ENCODE measurements around the gene THUMPD2.
A peak's percentile ranks its signal among the peaks of the same experiment; 100 is the strongest.

The THUMPD2 gene

DNA sequence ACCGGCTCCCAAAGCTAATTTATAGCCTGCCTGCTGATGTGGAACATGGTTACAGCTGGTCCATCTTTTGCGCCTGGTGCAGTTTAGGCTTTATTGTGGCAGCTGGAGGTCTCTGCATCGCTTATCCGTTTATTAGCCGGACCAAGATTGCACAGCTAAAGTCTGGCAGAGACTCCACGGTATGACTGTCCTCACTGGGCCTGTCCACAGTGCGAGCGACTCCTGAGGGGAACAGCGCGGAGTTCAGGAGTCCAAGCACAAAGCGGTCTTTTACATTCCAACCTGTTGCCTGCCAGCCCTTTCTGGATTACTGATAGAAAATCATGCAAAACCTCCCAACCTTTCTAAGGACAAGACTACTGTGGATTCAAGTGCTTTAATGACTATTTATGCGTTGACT is 62.0 kb downstream of the THUMPD2 start:
- no peak for DNase-seq (ENCODE audit: low spot score)

DNA sequence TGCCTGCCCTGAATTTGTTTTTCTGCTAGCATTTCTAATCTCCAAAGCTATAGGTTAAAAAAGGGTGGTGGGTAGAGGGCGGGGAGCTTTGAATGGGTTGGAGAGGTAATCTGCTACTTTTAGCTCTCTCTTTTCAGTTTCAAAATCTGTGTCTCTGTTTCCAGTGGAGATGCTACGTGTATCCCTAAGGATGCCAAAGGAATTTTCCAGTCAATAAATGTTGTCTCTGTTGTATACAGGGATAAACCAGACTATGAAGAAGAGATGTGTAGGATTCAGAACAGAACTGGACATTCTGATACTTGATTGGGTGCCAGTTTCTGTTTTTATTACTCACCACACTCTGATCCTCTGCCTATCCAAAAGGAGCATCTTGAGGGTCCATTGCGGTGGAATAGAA is 63.2 kb downstream of the THUMPD2 start:
- DNase-seq (ENCODE audit: low spot score) = peak; percentile 38

DNA sequence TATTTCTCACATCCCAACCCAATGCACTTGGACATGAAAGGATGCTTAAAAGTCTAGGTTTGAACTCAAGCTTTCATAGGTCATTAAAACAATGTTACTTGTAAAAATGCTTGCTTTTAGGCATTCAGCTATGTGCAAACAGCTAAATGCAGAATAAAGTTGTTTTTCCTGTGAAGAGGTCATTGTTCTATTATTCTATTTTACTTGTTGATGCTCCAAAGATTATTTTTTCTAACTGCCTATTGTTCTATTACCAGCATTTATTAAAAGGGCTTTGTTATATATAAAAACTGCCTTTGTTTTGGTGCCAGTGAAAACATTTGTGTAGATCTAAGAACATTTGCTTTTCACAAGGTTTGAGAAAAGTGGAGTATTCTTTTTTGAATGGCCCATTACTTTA is 64.0 kb downstream of the THUMPD2 start:
- DNase-seq (ENCODE audit: low spot score) = peak; percentile 98

DNA sequence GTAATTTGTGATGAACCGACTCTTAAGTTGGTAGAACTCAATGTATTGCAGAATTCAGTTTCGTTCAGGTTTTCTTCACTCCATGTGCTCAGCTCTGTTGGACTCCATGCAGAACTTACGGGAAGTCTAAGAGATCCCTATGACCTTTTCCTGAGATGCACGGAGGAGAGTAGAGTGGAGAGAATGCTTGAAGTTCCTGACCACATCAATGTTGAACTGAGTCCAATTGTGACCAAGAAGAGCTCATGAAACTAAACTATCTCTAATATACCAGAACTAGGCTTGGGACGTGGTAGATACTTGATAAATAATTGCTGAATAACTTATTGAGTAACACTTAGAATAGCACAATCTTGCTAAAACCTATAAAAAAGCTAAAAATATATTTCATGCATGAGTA is 66.1 kb downstream of the THUMPD2 start:
- DNase-seq (ENCODE audit: low spot score) = no peak

DNA sequence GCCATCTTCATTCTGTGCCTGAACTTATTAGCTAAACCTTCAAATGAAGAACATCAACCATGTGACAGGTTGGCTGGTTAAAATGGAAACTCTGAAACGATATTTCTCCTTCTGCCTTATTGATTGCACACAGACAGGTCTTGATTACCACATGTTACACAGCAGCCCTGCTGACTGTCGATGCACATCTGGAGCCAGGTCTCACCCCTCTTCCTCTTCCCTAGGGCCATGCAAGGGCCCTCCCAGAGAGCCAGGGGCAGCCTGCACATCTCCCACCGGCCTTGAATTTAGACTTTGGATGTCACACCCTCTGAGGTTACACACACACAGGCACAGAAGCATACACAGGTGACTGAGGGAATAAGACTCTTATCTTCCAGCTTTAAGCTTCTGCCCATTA is 68.3 kb downstream of the THUMPD2 start:
- DNase-seq (ENCODE audit: low spot score) = no peak

DNA sequence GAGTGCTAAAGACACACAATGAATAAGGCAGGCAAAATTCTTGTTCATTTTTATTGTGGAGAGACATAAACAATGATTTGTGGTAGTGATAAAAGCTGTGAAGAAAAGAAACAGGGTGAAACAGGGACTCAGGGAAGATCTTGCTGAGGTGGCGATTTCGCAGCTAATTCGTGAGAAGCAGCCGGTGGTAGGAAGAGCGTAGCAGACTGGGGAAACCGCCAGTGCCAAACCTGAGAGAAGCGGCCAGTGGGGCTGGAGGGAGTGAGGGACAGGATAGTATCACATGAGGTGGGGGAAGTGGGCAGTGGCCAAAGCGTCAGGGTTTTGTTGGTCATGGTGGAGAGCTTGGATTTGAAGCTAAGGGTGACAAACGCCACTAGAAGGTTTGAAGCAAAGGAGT is 71.1 kb downstream of the THUMPD2 start:
- no peak for DNase-seq (ENCODE audit: low spot score)

DNA sequence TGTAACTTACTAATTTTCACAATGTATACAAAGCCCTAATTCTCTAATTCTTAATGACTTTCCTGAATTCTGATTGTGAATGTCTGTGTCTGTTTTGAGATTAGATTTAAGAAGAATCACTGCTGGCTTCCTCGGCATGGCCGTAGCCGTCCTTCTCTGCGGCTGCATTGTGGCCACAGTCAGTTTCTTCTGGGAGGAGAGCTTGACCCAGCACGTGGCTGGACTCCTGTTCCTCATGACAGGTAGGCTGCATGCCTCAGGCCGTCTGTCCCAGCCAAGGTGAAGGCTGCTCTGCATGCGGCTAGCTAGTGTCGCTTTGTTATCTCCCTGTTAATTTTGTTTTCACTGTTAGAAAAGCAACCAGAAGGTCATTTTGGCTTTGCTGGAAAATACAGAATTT is 72.1 kb downstream of the THUMPD2 start:
- no peak for DNase-seq (ENCODE audit: low spot score)

DNA sequence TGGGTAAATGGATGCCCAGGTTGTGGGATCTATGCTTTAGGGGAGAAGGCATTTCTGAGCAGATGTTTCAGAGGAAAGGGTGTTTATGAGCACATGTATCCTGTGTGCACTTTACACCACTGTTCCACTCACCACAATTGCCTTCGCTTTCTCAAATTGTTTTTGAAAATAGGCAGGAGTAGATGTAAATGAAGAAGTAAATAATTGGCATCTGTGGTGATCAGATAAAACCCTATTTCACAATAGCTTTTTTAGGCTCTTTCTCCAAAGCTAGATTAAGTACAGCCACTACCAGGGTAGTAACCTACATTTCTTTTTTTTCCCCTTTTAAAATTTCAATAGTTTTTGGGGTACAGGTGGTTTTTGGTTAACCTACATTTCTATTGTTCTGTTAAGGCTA is 72.7 kb downstream of the THUMPD2 start:
- no peak for DNase-seq (ENCODE audit: low spot score)

DNA sequence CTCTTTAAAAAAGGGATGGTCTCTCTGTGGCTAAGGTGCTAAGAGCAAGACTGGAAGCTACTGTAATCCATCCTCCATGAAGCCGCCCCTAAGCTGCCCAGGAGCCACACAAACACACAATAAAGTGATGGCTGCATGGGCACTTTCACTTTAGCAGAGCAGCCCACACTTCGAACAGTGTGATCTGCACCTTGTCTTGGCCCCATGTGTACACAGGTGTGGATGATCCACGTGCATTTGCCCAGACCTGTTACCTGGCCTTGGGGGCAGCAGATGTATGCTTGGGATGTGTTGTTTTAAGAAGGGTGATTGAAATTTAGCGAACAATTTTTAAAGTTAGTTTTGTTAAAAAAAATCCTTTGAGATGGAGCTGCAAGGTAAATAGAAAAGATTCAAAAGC is 73.4 kb downstream of the THUMPD2 start:
- DNase-seq (ENCODE audit: low spot score) = no peak

DNA sequence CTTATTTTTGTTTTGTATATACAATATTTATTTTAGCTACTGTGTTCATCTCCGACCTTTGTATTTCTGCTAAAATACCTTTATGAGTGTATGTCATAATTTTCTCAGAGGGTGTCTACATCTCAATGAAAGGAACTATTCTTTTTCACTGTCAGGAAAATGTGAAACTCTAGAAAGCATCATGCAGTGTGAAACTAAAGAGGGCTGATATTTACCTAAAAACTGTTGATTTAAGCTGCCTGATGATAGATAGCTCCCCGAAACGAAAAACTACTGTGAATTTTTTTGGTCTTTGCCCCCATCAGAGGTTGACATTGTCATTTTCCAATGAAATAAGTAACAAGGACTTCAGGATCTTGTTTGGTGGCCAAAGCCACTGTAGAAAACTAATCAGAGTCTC is 74.5 kb downstream of the THUMPD2 start:
- no peak for DNase-seq (ENCODE audit: low spot score)

DNA sequence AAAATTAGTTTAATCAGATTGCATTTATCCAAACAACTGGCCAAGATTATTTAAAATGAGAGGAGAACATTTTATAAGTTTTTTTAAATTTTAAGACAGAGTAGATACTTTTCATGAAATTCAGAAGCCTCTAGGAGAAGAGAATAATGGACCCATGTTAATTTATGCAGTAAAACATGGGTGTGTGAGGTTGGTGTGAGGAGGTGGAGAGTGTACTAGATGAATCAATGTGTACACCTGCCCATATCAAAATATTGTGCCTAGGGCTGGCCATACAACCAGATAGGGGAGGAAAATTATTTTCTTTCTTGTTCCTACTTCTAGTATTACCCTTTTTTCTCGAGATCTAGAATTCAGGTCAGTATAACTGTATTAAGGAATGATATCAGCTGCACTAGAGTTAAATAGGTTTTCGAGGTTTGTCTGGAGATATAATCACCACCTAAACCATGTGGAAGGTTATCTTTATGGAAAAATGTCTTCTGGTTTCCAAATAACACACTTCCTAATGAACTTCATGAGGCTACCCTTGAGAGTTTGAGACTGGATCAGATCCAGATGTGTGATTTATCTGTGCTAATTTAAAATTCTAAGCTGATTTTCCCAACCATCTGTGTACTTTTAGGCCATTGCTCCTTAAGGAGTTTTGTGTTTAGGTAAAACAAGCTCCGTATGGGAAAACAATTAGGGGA is 75.7 kb downstream of the THUMPD2 start:
- DNase-seq (ENCODE audit: low spot score) = no peak

DNA sequence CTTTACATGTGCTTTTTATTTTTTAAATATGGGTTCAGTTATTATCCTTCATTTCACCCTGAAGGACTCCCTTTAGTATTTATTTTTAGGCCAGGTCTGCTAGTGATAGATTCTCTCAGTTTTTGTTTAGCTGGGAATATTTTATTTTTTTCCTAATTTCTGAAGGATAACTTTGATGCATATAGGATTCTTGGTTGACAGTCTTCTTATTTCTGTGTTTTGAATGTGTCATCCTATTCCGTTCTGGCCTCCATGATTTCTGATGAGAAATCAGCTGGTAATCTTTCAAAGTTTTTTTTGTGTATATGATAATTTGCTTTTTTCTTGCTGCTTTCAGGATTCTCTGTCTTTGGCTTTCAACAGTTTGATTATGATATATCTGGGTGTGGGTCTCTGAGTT is 77.9 kb downstream of the THUMPD2 start:
- DNase-seq (ENCODE audit: low spot score) = no peak

DNA sequence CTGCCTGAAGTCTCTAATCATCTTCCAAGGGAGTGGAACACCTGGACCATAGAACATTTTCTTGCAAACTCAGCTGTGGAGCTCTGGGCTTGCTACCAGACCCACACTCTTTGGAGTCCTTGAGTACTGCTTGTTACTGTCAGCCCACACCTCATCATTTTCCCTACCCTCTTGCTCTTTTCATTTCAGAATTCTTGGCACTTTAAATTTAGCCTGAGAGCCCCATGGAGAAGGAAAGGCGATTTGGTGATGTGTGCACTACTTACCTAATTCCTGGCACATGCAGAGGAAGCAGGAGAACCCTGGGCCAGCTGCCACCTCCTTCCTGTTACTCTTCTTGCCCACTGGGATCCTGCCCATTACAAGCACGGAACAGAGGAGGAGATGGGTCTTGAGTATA is 81.6 kb downstream of the THUMPD2 start:
- peak; percentile 49 for DNase-seq (ENCODE audit: low spot score)

DNA sequence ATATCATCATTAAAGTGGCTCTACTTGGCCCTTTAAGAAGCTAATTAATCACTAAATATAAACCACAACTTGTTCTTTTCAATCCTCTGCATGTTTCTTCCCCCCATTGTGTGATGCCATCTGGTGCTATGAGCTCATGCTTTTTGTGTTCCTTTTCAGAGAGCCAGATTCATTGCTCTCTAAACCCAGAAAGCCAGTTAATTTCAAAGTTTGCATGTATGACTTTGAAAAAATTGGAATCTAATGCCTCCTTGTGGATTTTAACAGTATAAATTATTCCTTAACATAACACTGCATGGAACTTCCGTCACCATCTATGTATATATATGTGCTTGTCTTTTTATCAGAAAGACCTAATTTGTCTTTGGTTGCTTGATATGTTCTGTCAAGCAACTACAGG is 82.2 kb downstream of the THUMPD2 start:
- peak; percentile 89 for DNase-seq (ENCODE audit: low spot score)

DNA sequence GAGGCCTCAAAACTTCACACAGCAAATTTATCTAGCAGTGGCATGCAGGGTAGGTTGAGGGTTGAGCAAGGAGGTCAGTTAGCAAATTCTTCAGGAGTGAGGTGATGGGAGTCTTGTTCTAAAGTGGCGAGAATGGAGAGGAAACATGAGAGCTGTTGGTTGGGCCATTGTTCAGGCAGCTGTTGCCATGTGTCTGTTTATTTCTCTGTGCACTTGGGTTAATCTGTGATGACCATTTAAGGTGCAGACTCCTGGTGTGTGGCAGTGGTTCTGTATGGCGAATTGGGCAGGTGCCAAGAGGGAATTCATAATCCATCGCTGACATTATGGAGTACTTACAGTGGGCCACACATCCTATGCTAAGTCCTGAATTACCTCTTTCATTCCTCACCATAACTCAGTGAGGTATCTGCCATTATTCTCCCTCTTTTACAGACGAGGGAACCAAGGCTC is 82.9 kb downstream of the THUMPD2 start:
- no peak for DNase-seq (ENCODE audit: low spot score)

DNA sequence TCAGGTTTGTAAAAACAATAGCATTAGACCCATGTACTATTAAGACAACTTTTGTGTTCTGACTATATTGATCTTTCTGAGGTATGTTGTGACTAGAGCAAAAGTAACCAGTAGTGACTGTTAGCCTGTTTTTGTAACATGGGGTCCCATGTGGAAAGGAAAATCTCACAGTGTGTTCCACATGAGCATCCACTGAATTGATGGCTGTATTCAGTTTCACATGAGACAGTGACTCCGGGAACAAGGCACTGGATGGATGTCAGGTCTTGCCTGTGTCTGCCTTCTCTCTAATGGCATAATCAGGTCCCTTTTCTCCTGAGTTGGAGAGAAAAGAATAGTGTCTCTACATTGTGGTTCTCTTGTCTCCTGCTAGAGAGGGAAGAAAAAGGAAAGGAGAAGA is 85.8 kb downstream of the THUMPD2 start:
- peak; percentile 26 for DNase-seq (ENCODE audit: low spot score)

DNA sequence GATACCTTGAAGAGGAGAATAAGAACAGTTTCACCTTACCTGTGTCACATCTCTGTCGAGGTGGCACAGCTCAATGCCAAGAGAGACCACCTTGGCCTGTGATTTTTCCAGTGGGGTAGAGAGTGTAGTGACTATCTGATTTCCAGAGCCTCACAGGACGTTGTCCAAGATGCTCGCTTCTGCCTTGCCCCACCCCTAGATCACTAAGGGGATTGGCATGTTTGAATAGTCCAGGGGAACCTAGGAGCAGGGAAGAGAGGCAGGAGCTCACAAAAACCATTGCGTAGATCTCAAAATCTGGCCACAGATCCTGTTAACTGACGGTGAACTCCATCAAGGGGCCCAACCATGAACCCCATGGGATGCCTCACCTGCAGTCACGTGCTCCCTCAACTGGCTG is 89.2 kb downstream of the THUMPD2 start:
- no peak for DNase-seq (ENCODE audit: low spot score)

DNA sequence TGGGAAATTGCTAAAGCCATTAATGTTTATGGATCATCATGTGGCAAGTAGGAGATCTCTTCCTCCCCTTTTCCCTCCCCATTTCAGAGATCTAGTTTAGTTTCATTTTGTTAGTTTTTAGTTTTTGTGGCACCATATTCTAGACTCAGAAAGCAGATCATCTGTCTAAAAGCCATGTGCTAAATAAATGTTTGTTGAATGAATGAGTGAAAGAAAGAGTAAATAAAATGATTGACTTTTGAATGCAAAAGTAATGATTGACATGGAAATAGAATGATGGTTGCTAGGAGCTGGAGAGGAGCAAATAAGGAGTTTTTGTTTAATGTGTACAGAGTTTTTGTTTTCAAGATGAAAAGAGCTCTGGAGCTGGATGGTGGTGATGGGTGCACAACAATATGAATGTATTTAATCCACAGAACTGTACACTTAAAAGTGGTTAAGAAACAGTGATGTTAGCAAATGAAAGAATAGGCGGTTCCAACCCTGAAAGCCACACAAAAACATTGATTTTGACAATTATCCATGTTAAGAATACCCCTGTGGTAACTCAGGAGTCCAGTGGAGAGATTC is 89.7 kb downstream of the THUMPD2 start:
- DNase-seq (ENCODE audit: low spot score) = no peak

DNA sequence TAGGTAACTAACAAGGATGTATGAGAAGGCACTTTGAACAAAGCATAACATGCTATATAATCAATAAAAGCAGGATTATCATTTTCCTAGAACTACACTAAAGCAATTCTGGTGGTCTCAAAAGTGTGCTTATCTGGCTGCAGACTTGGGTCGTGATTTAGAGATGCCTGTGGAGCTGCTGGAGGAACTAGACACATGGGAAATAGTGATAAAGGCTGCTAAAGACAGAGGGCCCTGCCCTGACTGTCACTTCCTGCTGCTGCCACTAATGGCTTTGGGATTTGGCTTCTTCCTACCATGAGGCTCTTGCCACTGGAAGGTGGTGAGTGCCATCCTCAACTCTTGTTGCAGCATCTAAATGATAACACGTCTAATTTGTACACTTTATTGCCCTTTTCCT is 90.9 kb downstream of the THUMPD2 start:
- no peak for DNase-seq (ENCODE audit: low spot score)

DNA sequence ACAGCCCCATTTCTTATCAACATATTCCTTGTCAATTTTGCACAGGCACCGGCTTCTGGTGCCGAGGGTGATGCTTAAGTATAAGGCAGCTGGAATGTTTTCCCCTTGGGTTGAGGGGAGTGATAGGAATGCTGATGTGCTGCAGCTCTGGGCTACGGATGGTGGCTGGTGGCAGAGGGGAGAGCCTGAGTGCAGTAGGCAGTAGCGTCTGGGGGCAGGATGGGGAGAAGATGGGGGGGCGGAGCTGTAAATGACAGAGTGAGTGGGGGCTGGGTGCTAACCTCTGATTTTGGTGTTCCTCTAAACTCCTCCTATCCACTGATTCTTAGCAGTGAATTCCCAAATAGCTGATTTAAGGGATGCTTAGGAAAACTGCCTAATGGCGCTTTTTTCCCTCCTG is 92.6 kb downstream of the THUMPD2 start:
- DNase-seq (ENCODE audit: low spot score) = no peak

Measured in pons (tissue), 1 donor.